ENCODE measurements around the gene HEPN1. TPM values are rescaled to one million over a fixed set of nuclear protein-coding genes. Genes with fewer than 3 reads are reported as not detected.

The HEPN1 gene
- not detected in 2 replicates for total RNA-seq (2014; rRNA removed; shearing (Covaris generic))

DNA sequence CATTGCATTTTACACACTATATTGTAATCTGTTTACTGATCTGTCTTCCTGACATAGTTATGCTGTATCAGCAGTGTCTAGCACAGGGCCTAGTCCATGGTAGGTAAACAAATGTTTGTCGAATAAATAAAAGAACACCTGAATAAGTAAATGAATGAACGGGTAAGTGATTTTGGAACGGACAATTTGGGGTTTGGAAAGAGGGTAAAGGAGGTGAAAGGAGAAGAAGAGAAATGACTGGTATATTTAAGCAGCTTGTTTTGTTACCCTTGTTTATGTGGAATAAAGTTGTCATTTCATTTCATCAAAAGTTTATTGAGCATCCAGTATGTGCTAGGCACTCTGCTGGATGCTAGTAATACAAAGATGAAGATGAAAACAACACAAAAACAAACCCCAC lies at the start of gene HEPN1:
Gene HEPN1 (plus strand): TSS at position 301 of the 400 bp plus-strand sequence.
- no peak for DNase-seq (ENCODE audit: low read depth)

DNA sequence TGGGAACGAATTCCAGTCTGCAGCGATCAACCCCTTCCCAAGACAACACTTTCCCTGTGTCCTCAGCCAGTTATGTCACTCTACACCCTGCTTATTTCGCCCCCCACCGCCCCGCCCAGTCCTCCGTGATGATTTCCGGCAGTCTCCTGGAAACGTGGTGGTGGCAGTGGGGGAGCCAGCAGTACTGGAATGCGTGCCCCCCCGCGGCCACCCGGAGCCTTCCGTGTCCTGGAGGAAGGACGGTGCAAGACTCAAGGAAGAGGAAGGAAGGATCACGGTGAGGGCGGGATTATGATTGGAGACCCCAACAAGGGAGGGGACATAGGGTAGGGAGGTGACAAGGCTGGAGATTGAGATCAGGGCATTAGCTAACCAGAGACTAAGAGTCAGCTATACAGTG lies 49.7 kb upstream of the HEPN1 start:
- no peak for DNase-seq (ENCODE audit: low read depth)

GRCh38 chr11:124869856-124870387 lies 49.1 kb upstream of the HEPN1 start:
- DNase-seq (ENCODE audit: low read depth): no peak

GRCh38 chr11:124870430-124870829 lies 48.6 kb upstream of the HEPN1 start:
- no peak for DNase-seq (ENCODE audit: low read depth)

DNA sequence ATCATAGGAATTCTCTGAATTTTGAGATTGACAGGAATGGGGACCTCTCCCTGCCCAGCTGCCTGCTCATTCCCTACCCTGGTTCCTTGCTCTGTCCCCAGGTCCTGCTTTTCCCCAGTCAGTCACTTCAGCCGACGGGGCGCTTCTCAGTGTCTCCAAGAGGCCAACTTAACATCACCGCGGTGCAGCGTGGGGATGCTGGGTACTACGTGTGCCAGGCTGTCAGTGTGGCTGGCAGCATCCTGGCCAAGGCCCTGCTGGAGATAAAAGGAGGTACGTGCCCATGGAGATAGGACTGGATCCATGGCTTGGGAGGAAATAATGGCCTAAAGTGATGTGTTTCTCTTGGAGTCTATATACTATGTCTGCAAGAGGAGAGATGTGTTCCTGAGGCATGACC lies 46.8 kb upstream of the HEPN1 start:
- DNase-seq (ENCODE audit: low read depth): no peak

DNA sequence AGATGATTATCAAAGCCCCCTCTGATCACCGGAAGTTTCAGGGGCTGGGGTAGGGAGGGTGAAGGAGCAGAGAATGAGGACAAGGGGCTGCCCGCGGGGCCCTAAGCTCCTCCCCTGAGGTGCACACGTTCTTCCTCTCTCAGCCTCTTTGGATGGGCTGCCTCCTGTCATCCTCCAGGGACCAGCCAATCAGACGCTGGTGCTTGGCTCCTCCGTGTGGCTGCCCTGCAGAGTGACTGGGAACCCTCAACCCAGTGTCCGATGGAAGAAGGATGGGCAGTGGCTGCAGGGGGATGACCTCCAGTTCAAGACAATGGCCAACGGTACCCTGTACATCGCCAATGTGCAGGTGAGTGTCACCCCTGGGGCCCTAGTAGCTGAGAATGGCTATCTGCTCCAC lies 46.3 kb upstream of the HEPN1 start:
- DNase-seq (ENCODE audit: low read depth): no peak

DNA sequence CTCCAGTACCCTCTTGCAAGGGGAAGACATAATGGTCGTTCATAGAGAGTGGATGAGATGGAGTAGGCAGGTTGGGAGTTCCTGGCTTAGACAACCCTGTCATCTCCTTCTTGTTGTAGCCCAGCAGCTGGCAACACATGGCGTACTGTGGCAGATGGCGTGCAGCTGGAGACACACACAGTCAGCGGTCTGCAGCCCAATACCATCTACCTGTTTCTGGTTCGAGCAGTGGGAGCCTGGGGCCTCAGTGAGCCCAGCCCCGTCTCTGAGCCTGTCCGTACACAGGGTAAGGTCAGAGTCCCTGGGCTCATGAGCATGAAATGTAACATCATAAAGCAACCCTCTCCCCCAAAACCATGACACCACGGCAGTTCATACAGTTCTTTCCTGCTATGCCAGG lies 45.1 kb upstream of the HEPN1 start:
- no peak for DNase-seq (ENCODE audit: low read depth)

DNA sequence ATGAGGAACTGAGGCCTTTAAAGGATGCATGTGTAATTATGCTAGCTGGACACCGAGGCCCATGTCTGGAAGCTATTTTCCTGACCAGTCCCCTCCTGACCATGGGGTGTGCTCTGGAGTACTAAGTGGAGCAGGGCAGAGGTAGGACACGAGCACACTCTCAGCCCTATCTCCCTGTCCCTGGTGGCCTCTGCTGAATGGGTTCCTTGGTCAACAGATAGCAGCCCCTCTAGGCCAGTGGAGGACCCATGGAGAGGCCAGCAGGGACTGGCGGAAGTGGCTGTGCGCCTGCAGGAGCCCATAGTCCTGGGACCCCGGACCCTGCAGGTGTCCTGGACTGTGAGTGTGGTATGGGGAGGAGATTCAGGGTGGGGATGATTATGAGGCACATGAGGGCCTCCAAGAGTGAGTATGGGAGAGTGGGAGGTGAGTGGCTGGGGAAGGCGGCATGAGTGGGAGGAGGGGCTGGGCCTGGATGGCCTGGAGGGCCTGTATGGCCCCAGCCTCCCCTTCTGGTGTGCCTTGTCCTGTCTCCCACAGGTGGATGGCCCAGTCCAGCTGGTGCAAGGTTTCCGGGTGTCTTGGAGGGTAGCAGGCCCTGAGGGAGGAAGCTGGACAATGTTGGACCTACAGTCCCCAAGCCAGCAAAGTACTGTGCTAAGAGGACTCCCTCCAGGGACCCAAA lies 44.3 kb upstream of the HEPN1 start:
- DNase-seq (ENCODE audit: low read depth): no peak

DNA sequence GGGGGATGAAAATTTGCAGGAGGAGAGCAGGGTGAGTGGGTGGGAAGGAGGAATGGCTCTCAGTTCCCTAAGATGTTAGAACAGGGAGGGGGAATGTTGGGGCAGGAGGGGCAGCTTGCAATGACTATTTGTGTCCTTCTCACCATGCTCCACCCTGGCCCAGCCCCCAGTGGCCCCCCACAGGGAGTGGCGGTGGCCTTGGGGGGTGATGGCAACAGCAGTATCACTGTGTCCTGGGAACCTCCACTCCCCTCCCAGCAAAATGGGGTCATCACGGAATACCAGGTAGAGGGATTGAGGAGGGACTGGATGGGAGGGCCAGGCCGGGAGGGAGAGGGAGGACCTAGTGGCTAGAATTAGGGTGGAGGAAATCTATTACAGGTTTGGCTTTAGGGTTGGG lies 43.6 kb upstream of the HEPN1 start:
- no peak for DNase-seq (ENCODE audit: low read depth)

GRCh38 chr11:124875943-124876817 lies 42.9 kb upstream of the HEPN1 start:
- DNase-seq (ENCODE audit: low read depth): peak; percentile 95

DNA sequence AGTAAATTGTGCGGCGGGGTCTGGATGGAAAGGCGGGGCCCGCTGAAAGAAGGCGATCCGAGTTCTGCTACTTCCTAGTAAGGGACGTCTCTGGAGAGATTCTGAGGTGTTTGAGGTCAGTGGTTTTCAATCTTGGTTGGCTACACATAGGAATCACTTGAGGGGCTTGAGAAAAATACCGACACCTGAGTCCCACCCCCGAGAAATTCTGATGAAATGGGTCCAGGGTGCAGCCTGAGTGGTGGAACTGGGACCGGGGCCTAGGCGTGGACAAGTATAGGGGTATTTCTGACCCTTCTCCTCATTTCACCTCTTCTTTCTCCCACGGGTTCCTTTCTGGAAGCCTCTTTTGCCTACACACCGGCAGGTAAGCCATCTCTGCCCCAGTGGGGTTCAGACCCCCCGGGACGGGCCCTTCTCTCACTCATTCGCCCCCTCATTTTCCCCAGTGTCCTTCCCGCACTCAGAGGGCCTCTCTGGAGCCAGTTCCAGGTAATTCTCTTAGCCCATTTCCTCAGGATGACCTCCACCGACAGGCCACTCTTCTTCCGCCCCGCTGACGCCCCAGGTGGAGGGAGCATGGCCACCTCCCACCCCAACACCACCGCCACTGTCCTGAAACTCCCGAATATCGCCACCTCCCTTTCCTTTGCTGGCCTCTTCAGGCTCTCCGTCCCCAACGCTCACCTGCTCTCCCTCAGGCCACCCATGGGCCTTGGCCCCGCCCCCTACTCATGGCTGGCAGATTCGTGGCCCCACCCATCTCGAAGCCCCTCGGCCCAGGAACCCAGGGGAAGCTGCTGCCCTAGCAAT lies 42.0 kb upstream of the HEPN1 start:
- no peak for DNase-seq (ENCODE audit: low read depth)

DNA sequence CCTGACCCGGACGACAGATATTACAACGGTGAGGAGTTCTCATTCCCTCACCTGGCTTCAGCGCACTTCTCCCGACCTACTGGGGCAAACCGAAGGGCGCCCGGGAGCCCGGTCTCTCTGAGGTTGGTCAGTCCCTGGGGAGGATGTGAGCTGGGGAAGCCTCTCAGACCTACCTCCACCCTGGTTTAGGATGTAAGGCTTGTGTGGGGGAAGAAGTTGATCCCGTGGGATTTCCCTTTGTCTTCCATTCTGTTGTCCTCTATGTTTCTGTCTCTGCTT lies 41.5 kb upstream of the HEPN1 start:
- no peak for DNase-seq (ENCODE audit: low read depth)

DNA sequence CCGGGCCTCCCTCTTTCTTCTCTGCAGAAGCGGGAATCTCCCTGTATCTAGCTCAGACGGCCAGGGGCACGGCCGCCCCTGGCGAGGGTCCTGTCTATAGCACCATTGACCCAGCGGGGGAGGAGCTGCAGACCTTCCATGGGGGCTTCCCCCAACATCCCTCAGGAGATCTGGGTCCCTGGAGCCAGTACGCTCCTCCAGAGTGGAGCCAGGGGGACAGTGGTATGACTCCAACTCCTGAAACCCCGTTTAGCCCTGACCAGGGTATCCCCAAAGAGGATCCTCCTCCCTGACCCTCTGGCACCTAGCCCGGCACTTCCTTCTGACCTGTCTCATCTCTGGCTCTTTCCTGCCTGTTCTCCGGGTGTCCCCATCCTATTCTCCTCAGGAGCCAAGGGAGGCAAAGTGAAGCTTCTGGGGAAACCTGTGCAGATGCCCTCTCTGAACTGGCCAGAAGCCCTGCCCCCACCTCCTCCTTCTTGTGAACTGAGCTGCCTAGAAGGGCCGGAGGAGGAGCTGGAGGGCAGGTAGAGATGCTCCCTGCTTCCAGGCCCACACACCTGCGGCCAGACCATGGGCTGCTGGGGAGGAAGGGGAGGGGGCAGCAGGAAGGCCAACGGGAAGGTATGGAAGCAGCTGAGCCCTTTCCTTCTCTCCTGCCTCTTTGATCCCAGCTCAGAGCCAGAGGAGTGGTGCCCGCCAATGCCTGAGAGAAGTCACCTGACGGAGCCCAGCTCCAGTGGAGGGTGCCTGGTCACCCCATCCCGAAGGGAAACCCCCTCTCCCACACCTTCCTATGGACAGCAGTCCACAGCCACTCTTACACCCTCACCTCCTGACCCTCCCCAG lies 40.9 kb upstream of the HEPN1 start:
- DNase-seq (ENCODE audit: low read depth): no peak

DNA sequence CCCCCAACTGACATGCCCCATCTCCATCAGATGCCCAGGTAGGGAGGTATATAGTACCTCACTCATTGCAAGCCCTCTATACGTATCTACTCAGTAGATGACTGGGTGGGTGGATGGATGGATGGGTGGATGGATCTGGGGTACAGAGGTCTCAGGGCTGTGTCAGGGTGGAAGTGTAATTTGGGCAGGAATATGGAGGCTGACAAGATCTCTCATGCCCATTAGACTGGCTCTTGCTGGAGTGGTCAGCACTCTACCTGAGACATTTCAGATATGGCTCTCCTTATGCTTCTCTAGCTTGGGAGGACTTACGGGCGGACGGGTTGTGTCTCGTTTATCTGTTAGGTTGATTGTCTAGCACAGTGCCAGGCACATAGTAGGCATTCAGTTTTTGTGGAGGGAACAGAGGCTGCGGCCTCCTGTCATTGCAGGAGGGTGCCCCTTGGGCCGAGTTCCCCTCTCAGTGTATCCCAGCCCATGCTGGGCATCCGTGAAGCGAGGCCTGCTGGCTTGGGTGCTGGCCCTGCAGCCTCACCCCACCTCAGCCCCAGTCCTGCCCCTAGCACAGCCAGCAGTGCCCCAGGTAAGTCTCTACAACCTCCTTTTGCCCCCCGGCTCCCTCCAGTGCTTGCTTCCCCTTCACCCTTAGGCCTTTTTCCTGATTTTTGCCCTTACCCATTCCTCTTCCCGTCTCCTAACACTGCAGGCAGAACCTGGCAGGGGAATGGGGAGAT lies 40.1 kb upstream of the HEPN1 start:
- no peak for DNase-seq (ENCODE audit: low read depth)

- DNase-seq (ENCODE audit: low read depth): no peak
These were observed 39.4 kb upstream of the HEPN1 start for GRCh38 chr11:124879493-124880289.

GRCh38 chr11:124880290-124880611 lies 38.8 kb upstream of the HEPN1 start:
- no peak for DNase-seq (ENCODE audit: low read depth)

- no peak for DNase-seq (ENCODE audit: low read depth)
These were observed 38.1 kb upstream of the HEPN1 start for GRCh38 chr11:124880958-124881357.

DNA sequence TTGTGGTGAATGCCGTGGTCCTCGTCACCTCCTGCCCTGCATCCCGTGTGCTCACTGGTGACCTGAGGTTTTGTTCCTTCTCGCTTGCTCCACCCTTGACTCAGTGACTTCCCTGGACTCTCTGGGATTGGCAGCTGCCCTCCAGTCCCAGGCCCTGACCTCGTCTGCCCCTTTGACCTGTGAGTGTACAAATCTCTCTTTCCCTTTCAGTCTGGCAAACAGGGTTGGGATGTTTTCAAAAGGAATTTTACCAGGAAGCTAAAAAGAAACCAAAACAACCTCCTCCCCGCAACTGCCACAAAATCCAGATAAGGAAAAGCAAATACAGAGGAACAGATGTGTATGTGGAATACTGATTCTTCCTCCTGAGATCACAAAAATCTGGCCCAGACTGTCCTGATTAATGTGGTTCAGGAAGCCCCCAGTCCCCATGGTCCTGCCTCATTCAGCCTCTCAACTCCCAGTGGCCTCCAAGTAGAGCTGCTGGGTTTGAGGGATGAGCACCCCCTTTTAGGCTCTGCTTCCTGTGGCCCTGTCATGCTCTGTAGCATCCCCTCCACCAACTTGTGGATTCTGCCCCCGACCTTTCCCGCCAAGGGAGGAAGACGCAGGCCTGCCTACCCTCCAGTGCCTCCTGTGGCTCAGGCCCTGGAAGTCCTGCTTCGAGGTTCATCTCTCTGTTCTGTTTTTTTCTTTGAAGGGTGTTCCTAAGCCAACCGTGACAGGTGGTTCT lies 36.5 kb upstream of the HEPN1 start:
- DNase-seq (ENCODE audit: low read depth): no peak

DNA sequence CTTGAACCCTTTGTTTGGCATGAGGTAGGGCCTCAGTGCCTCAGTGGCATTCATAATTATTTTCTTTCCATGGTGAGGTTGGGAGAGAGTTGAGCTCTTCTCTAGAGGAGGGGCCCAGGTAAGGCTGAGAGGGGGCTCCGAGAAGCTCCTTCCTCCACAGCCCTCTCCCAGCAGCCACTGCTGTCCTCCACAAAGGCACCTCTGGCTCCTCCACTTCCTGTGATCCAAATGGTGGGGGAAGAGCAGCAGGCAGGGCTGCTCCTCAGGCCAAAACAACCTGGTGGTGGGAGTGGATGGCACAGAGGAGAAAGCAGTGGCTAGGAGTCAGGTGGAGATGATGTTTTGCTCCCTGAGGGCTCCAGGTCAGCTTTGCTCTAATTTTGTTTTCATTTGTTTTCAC lies 34.7 kb upstream of the HEPN1 start:
- no peak for DNase-seq (ENCODE audit: low read depth)
